Heart right ventricle (tissue), 16 donors: ENCODE measurements around the gene CCL7. TPM values are rescaled to one million over a fixed set of nuclear protein-coding genes. Genes with fewer than 3 reads are reported as not detected.

Experiments
- ATAC-seq, 8 donors: fragments of 200-7000 bp; cut with Tn5 transposase; one replicate each; pipeline ENCODE4 v1.9.1; 2020; ENCODE audit warnings: mild to moderate bottlenecking in 8 of 8, moderate library complexity in 8 of 8, moderate number of reproducible peaks in 1 of 8
- DNase-seq, 2 donors: peaks; one replicate each; pipeline ENCODE4 v3.0.0-alpha.2; 2020
- H3K27ac ChIP-seq, 10 donors: fragments of 200-600 bp; sonication (generic) in 2 of 10; one replicate each; pipeline versions ENCODE4 v1.5.0 to v1.8.0; 2020 to 2022; ENCODE audit warnings: mild to moderate bottlenecking in 3 of 10
- H3K27me3 ChIP-seq, 7 donors: fragments of 200-600 bp; one replicate each; pipeline ENCODE4 v1.8.0; 2021 to 2022; ENCODE audit warnings: mild to moderate bottlenecking in 2 of 7
- H3K36me3 ChIP-seq, 9 donors: fragments of 200-600 bp; sonication (generic) in 1 of 9; one replicate each; pipeline versions ENCODE4 v1.5.0 to v1.8.0; 2020 to 2022; ENCODE audit warnings: mild to moderate bottlenecking in 2 of 9
- H3K4me1 ChIP-seq, 9 donors: fragments of 200-600 bp; sonication (generic) in 1 of 9; one replicate each; pipeline versions ENCODE4 v1.5.0 to v1.8.0; 2020 to 2022; ENCODE audit warnings: mild to moderate bottlenecking in 4 of 9
- H3K4me3 ChIP-seq, 10 donors: fragments of 200-600 bp; sonication (generic) in 2 of 10; one replicate each; pipeline versions ENCODE4 v1.5.0 to v1.8.0; 2020 to 2022; ENCODE audit warnings: mild to moderate bottlenecking in 7 of 10, moderate library complexity in 2 of 10
- H3K9me3 ChIP-seq, 11 donors: fragments of 200-600 bp in 10 of 11; sonication (generic) in 2 of 11; one replicate each; pipeline versions ENCODE4 v1.5.0 to v1.8.0; 2013 to 2022; ENCODE audit warnings: mild to moderate bottlenecking in 2 of 11, control low read depth in 1 of 11, moderate library complexity in 1 of 11
- WGBS, 2 donors: extraction: QIAGEN DNeasy Blood & Tissue Kit; methylation state at CpG; one replicate each; pipeline ENCODE4 v1.1.7; 2013; ENCODE audit warnings: inconsistent platforms in 1 of 2; 5-methylcytosine and 5-hydroxymethylcytosine counted together
- intact Hi-C, 10 donors: fragments of 100-400 bp; cut with DNase I; formaldehyde crosslinking; loops; one replicate each; pipeline versions ENCODE4 v1.11.1 to v1.14.2; 2022
- polyA plus RNA-seq, 2 donors: library from polyadenylated mRNA; stranded (reverse); fragments of 200-250 nt; gene quantifications; one replicate each; pipeline ENCODE4 v1.2.3, GENCODE V29; 2013
- total RNA-seq, 10 donors: library from RNA; stranded (reverse); fragmentation: NEBNext Ultra II Directional in 3 of 10; extraction: Animal tissue kit (Norgen Biotek cat#: 25700) in 3 of 10; gene quantifications; one replicate each; pipeline versions ENCODE4 v1.2.1 to v1.2.4, GENCODE V29; 2021 to 2023
- TF ChIP-seq, protein P1 (sequence below), 9 donors: fragments of 200-600 bp; sonication (generic) in 2 of 9; IDR thresholded peaks; one replicate each; pipeline versions ENCODE4 v1.5.0 to v1.8.0; 2021 to 2022; ENCODE audit warnings: antibody characterized with exemption in 9 of 9, mild to moderate bottlenecking in 5 of 9, moderate library complexity in 1 of 9
- donor health status: Arrhythmogenic right ventricular cardiomyopathy.
- donor health status: ischemic (EF 13 %, LVEDD 7.1; RV severe dilation, severe dysfunction).
- donor health status: healthy with polysubstance abuse.
- donor health status: DM: no; HTN: yes; CAD: no.
- donor health status: DM: no; HTN: no; CAD: no.
- donor health status: ischemic (EF 25% LVEDD 6.9; RV normal size, moderate dysfunction).
- donor health status: ischemic (EF 25% LVEDD 5.7; RV mildly dilated, moderate dysfunction).
- donor health status: healthy.
- donor health status: DM: yes; HTN: yes; CAD: no.
- donor health status: Ischemic cardiomyopathy.
- donor health status: ischemic (EF 35%, LVEDD 5.7; RV mildly dilated, moderate dysfunction).
- donor health status: nonischemic (EF 11% LVEDD 7.7; RV severe dilation, severe dysfunction).
- donor health status: DM: yes; HTN: yes; CAD: no.
- donor health status: PGD.
- donor health status: ischemic (EF 29% LVEDD 5.4; RV normal size, mild dysfunction).
- donor health status: nonischemic (EF 23%, LVEDD 6.1; RV moderate dilation, normal function).

The CCL7 gene
- total and polyA plus RNA-seq, 12 donors: 0.29 to 0.65 TPM; not detected in 10

DNA sequence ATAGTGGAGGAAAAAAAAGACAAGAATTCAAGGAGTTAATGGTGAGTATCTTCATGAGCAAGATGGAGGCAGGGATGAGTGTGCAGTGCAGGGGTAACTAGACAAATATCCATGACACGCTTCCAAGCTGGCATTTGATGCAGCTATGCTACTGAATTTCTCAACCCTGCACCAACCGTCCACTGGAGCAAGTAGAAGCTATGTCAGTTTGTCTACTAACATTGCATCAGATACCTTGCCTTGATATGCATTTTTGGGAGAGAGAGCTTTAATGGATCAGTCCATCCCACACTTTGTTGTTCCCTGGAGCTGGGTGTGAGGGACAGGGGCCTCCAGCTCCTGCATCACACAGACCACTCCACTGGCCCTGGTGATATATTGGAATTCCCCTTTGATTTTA lies 32.0 kb downstream of the CCL7 start:
- no peaks in the 10 kb centered on the region for H3K9me3 ChIP-seq
- ATAC-seq: no peak
- WGBS, 2 donors: 74 to 98% methylated on average over 2 of the region's 2 CpGs
- DNase-seq: no peak
- H3K4me3 ChIP-seq: no peak overlapping the region
- TF ChIP-seq, protein P1, sequence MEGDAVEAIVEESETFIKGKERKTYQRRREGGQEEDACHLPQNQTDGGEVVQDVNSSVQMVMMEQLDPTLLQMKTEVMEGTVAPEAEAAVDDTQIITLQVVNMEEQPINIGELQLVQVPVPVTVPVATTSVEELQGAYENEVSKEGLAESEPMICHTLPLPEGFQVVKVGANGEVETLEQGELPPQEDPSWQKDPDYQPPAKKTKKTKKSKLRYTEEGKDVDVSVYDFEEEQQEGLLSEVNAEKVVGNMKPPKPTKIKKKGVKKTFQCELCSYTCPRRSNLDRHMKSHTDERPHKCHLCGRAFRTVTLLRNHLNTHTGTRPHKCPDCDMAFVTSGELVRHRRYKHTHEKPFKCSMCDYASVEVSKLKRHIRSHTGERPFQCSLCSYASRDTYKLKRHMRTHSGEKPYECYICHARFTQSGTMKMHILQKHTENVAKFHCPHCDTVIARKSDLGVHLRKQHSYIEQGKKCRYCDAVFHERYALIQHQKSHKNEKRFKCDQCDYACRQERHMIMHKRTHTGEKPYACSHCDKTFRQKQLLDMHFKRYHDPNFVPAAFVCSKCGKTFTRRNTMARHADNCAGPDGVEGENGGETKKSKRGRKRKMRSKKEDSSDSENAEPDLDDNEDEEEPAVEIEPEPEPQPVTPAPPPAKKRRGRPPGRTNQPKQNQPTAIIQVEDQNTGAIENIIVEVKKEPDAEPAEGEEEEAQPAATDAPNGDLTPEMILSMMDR (IDR thresholded peaks at IDR 0.05): no peak
- peak overlapping the region in 1 of 10 donors; percentile 46 for H3K27ac ChIP-seq
- H3K4me1 ChIP-seq: peaks cover 6 to 52% (median 37%) of the 10 kb centered on the region in 9 donors
- H3K36me3 ChIP-seq: no peaks in the 10 kb centered on the region
- H3K27me3 ChIP-seq: no peaks in the 10 kb centered on the region
- intact Hi-C loops: loop anchor here in 4 of 10 donors (5.0 kb wide), 2 partner anchors 45 to 50 kb away; partner anchors contain the start of gene CCL2 (in 1 of the 4)

DNA sequence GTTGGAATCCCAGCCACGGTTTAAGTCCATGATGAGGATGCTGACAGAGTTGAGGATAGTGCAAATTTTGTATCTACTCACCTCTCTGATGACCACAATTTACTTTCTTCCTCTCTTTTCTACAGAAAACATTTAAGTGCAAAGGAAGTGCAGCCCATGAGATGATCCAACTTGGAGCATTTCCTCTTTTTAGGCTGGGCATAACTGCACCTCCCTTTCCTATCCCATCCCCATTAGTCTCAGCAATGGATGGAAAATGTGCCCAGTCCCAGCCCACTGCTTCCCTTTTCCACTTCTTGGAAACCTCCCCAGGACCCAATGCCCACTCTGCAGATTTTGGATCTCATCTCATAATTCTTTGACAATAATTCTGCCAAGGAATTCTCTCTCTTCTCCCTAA lies 32.6 kb downstream of the CCL7 start:
- TF ChIP-seq, protein P1 (IDR thresholded peaks at IDR 0.05): no peak
- 79 to 92% methylated on average over 1 of the region's 1 CpG for WGBS, 2 donors
- Histone ChIP-seq H3K4me1 (peaks cover 6 to 59% (median 44%) of the 10 kb centered on the region in 9 donors), H3K36me3 (no peaks in the 10 kb centered on the region), H3K9me3 (no peaks in the 10 kb centered on the region), H3K27me3 (no peaks in the 10 kb centered on the region), H3K4me3 (no peak overlapping the region), H3K27ac (no peak overlapping the region)
- DNase-seq: no peak
- intact Hi-C loops: loop anchor here in 4 of 10 donors (5.0 kb wide), 2 partner anchors 45 to 50 kb away; partner anchors contain the start of gene CCL2 (in 1 of the 4)
- no peak for ATAC-seq

- intact Hi-C loops: loop anchor here in 4 of 10 donors (5.0 kb wide), 2 partner anchors 46 to 51 kb away; partner anchors contain the start of gene CCL2 (in 1 of the 4)
- no peaks in the 10 kb centered on the region for H3K9me3 ChIP-seq
- peak overlapping the region in 1 of 10 donors; percentile 41 for H3K27ac ChIP-seq
- 92 to 96% methylated on average over 2 of the region's 2 CpGs for WGBS, 2 donors
- no peak overlapping the region for H3K4me3 ChIP-seq
- no peak for DNase-seq
- H3K4me1 ChIP-seq: peaks cover 6 to 69% (median 52%) of the 10 kb centered on the region in 9 donors
- no peaks in the 10 kb centered on the region for H3K27me3 ChIP-seq
- no peaks in the 10 kb centered on the region for H3K36me3 ChIP-seq
- TF ChIP-seq, protein P1 (IDR thresholded peaks at IDR 0.05): no peak
- no peak for ATAC-seq
Measured at GRCh38 chr17:34303606-34304005, 33.6 kb downstream of the CCL7 start.

DNA sequence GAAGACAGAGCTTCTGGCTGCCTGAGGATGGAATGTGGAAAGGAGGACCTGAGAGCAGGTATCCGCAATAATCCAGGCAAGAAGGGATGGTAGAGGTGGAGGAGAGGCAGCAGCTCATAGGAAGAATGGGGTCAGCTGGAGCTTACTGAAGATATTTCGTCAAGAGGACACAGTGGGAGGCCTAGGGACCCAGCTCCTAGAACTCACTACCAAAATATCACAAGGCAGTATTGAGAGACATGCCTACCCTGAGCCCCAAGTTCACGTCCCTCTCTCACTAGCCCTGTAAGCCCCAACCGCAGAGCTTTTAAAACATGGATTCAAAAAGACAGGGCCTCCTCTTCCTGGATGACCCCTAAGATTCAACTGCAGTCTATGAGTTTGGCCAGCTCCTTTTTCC lies 35.0 kb downstream of the CCL7 start:
- Histone ChIP-seq H3K27me3 (no peaks in the 10 kb centered on the region), H3K4me3 (no peak overlapping the region), H3K9me3 (no peaks in the 10 kb centered on the region), H3K36me3 (no peaks in the 10 kb centered on the region), H3K4me1 (peaks cover 3 to 74% (median 44%) of the 10 kb centered on the region in 9 donors), H3K27ac (no peak overlapping the region)
- WGBS, 2 donors: 93 to 96% methylated on average over 4 of the region's 4 CpGs
- DNase-seq (no peak), ATAC-seq (no peak)
- TF ChIP-seq, protein P1 (IDR thresholded peaks at IDR 0.05): no peak
- intact Hi-C loops: loop anchor here in 6 of 10 donors (5.0 kb wide), 4 partner anchors 52 to 103 kb away; partner anchors contain the start of genes CCL1 (in 2 of the 6) and CCL13 (in 1 of the 6)
